ENCODE measurements around the gene CXorf49.
"Not testable (repeated sequence)": the region's sequence is repeated elsewhere in the genome, so short reads cannot be mapped to it uniquely, and the experiment has no call there.

- not testable (repeated sequence) for TF ChIP-seq POLR2AphosphoS5 (IDR thresholded peaks at IDR 0.05; ENCODE audit: borderline replicate concordance, low read depth, low read length); FOXP2 (optimal IDR thresholded peaks at IDR 0.05; ENCODE audit: control extremely low read depth, extremely low read length, insufficient read depth)
These were observed 48.1 kb downstream of the CXorf49 start for GRCh38 chrX:71669947-71670346.

All from SK-N-MC (cell line).